Effector CD4-positive, alpha-beta T cell (primary cell): ENCODE data around the gene CFAP141. TPM values are rescaled to one million over a fixed set of nuclear protein-coding genes. Genes with fewer than 3 reads are reported as not detected.
A peak's percentile ranks its signal among the peaks of the same experiment; 100 is the strongest.
"Not testable (repeated sequence)": the region's sequence is repeated elsewhere in the genome, so short reads cannot be mapped to it uniquely, and the experiment has no call there.

Experiments used
- DNase-seq: peaks from one replicate; pipeline ENCODE4 v3.0.0-alpha.2; 2020
- total RNA-seq: gene quantifications from one replicate; lab custom pipeline; 2026; lab: John Stamatoyannopoulos, UW

Gene CFAP141
- not detected for total RNA-seq

GRCh38 chr1:154206196-154206595 lies at the start of gene CFAP141:
CFAP141 (minus strand) TSS chr1:154206333; CDS start chr1:154206307, 26 bp downstream.
- no peak for DNase-seq

- no peak for DNase-seq
Observed at GRCh38 chr1:154253671-154254070, 47.5 kb upstream of the CFAP141 start.

- no peak for DNase-seq
Observed at GRCh38 chr1:154241703-154242351, 35.7 kb upstream of the CFAP141 start.

GRCh38 chr1:154240294-154240833 lies 34.2 kb upstream of the CFAP141 start:
- DNase-seq: no peak

- no peak for DNase-seq
Observed at GRCh38 chr1:154239491-154239890, 33.4 kb upstream of the CFAP141 start.

- no peak for DNase-seq
Observed at GRCh38 chr1:154237880-154238506, 31.9 kb upstream of the CFAP141 start.

- DNase-seq: no peak
Observed at GRCh38 chr1:154237435-154237834, 31.3 kb upstream of the CFAP141 start.

- no peak for DNase-seq
Observed at GRCh38 chr1:154236855-154237254, 30.7 kb upstream of the CFAP141 start.

GRCh38 chr1:154233127-154233526 lies 27.0 kb upstream of the CFAP141 start:
- not testable (repeated sequence) for DNase-seq

- DNase-seq: not testable (repeated sequence)
Observed at GRCh38 chr1:154231112-154231511, 25.0 kb upstream of the CFAP141 start.

GRCh38 chr1:154225370-154225769 lies 19.2 kb upstream of the CFAP141 start:
- no peak for DNase-seq

GRCh38 chr1:154223621-154224020 lies 17.5 kb upstream of the CFAP141 start:
- DNase-seq: no peak

GRCh38 chr1:154222918-154223317 lies 16.8 kb upstream of the CFAP141 start:
- no peak for DNase-seq

GRCh38 chr1:154222518-154222917 lies 16.4 kb upstream of the CFAP141 start:
- no peak for DNase-seq

- peak; percentile 66 for DNase-seq
Observed at GRCh38 chr1:154221278-154222001, 15.3 kb upstream of the CFAP141 start.

- no peak for DNase-seq
Observed at GRCh38 chr1:154220970-154221277, 14.8 kb upstream of the CFAP141 start.

- peak; percentile 97 for DNase-seq
Observed at GRCh38 chr1:154220071-154220969, 14.2 kb upstream of the CFAP141 start, which contains the start of gene UBAP2L. UBAP2L (plus strand) TSS chr1:154220955; CDS start chr1:154225124, 4,169 bp downstream.

GRCh38 chr1:154219541-154219940 lies 13.4 kb upstream of the CFAP141 start:
- no peak for DNase-seq

- no peak for DNase-seq
Observed at GRCh38 chr1:154218545-154218944, 12.4 kb upstream of the CFAP141 start.

- DNase-seq: no peak
Observed at GRCh38 chr1:154213274-154213673, 7.1 kb upstream of the CFAP141 start.

GRCh38 chr1:154212083-154212482 lies 6.0 kb upstream of the CFAP141 start:
- no peak for DNase-seq

- no peak for DNase-seq
Observed at GRCh38 chr1:154208677-154209388, 2.7 kb upstream of the CFAP141 start.
